ENCODE measurements around the gene ARHGAP25. TPM values are rescaled to one million over a fixed set of nuclear protein-coding genes. Genes with fewer than 3 reads are reported as not detected.

Gene ARHGAP25
- total RNA-seq, 1 donor from 2014 or later: 0.43 TPM

GRCh38 chr2:68839260-68839833 is 104.7 kb downstream of the ARHGAP25 start:
- no peak overlapping the region for H3K4me3 Mint-ChIP-seq (ENCODE audit: unreplicated experiment)
- no peak overlapping the region for H3K27ac Mint-ChIP-seq (ENCODE audit: unreplicated experiment)
- DNase-seq (ENCODE audit: extremely low spot score, unreplicated experiment): no peak
- peak; percentile 56 for TF ChIP-seq CTCF (IDR thresholded peaks at IDR 0.05)
- peaks cover 14% of the 10 kb centered on the region for H3K4me1 Mint-ChIP-seq (ENCODE audit: unreplicated experiment)
- peaks cover 15% of the 10 kb centered on the region for H3K27me3 Mint-ChIP-seq (ENCODE audit: unreplicated experiment)
- no peaks in the 10 kb centered on the region for H3K36me3 Mint-ChIP-seq (ENCODE audit: unreplicated experiment)
- H3K9me3 Mint-ChIP-seq (ENCODE audit: unreplicated experiment): no peaks in the 10 kb centered on the region

GRCh38 chr2:68845043-68845442 is 110.4 kb downstream of the ARHGAP25 start:
- Mint-ChIP-seq H3K4me3 (ENCODE audit: unreplicated experiment) (no peak overlapping the region), H3K36me3 (ENCODE audit: unreplicated experiment) (no peaks in the 10 kb centered on the region), H3K27me3 (ENCODE audit: unreplicated experiment) (peaks cover 58% of the 10 kb centered on the region), H3K27ac (ENCODE audit: unreplicated experiment) (no peak overlapping the region), H3K9me3 (ENCODE audit: unreplicated experiment) (no peaks in the 10 kb centered on the region), H3K4me1 (ENCODE audit: unreplicated experiment) (no peaks in the 10 kb centered on the region)
- DNase-seq (ENCODE audit: extremely low spot score, unreplicated experiment): no peak
- TF ChIP-seq CTCF (IDR thresholded peaks at IDR 0.05): no peak

- no peaks in the 10 kb centered on the region for H3K9me3 Mint-ChIP-seq (ENCODE audit: unreplicated experiment)
- H3K27me3 Mint-ChIP-seq (ENCODE audit: unreplicated experiment): peaks cover 58% of the 10 kb centered on the region
- no peaks in the 10 kb centered on the region for H3K4me1 Mint-ChIP-seq (ENCODE audit: unreplicated experiment)
- no peak for TF ChIP-seq CTCF (IDR thresholded peaks at IDR 0.05)
- no peak overlapping the region for H3K27ac Mint-ChIP-seq (ENCODE audit: unreplicated experiment)
- no peak for DNase-seq (ENCODE audit: extremely low spot score, unreplicated experiment)
- H3K4me3 Mint-ChIP-seq (ENCODE audit: unreplicated experiment): no peak overlapping the region
- H3K36me3 Mint-ChIP-seq (ENCODE audit: unreplicated experiment): no peaks in the 10 kb centered on the region
These were observed 111.5 kb downstream of the ARHGAP25 start for GRCh38 chr2:68846091-68846490.

GRCh38 chr2:68847751-68848150 is 113.1 kb downstream of the ARHGAP25 start:
- no peak for TF ChIP-seq CTCF (IDR thresholded peaks at IDR 0.05)

GRCh38 chr2:68849579-68850030 is 115.0 kb downstream of the ARHGAP25 start:
- Mint-ChIP-seq H3K27ac (ENCODE audit: unreplicated experiment) (no peak overlapping the region), H3K9me3 (ENCODE audit: unreplicated experiment) (no peaks in the 10 kb centered on the region), H3K4me3 (ENCODE audit: unreplicated experiment) (no peak overlapping the region), H3K27me3 (ENCODE audit: unreplicated experiment) (peaks cover 43% of the 10 kb centered on the region), H3K36me3 (ENCODE audit: unreplicated experiment) (no peaks in the 10 kb centered on the region), H3K4me1 (ENCODE audit: unreplicated experiment) (no peaks in the 10 kb centered on the region)
- no peak for DNase-seq (ENCODE audit: extremely low spot score, unreplicated experiment)
- no peak for TF ChIP-seq CTCF (IDR thresholded peaks at IDR 0.05)

More at GRCh38 chr2:68847751-68848150, 113.1 kb downstream of the ARHGAP25 start:
- Mint-ChIP-seq H3K9me3 (ENCODE audit: unreplicated experiment) (no peaks in the 10 kb centered on the region), H3K36me3 (ENCODE audit: unreplicated experiment) (no peaks in the 10 kb centered on the region), H3K27me3 (ENCODE audit: unreplicated experiment) (peaks cover 60% of the 10 kb centered on the region), H3K4me3 (ENCODE audit: unreplicated experiment) (no peak overlapping the region), H3K27ac (ENCODE audit: unreplicated experiment) (no peak overlapping the region), H3K4me1 (ENCODE audit: unreplicated experiment) (no peaks in the 10 kb centered on the region)
- DNase-seq (ENCODE audit: extremely low spot score, unreplicated experiment): no peak
